Effector CD8-positive, alpha-beta T cell (primary cell): Measurements from ENCODE around the gene TRMT6.

ENCODE experiments used
- DNase-seq: peaks from one replicate; lab custom pipeline; 2025; lab: John Stamatoyannopoulos, UW
- total RNA-seq, 4 experiments: gene quantifications; one replicate each; lab custom pipeline; 2026; lab: John Stamatoyannopoulos, UW

The TRMT6 gene, protein sequence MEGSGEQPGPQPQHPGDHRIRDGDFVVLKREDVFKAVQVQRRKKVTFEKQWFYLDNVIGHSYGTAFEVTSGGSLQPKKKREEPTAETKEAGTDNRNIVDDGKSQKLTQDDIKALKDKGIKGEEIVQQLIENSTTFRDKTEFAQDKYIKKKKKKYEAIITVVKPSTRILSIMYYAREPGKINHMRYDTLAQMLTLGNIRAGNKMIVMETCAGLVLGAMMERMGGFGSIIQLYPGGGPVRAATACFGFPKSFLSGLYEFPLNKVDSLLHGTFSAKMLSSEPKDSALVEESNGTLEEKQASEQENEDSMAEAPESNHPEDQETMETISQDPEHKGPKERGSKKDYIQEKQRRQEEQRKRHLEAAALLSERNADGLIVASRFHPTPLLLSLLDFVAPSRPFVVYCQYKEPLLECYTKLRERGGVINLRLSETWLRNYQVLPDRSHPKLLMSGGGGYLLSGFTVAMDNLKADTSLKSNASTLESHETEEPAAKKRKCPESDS
- total RNA-seq: 26.4 to 49.1 (median 38.5) reads per million in 4 experiments

DNA sequence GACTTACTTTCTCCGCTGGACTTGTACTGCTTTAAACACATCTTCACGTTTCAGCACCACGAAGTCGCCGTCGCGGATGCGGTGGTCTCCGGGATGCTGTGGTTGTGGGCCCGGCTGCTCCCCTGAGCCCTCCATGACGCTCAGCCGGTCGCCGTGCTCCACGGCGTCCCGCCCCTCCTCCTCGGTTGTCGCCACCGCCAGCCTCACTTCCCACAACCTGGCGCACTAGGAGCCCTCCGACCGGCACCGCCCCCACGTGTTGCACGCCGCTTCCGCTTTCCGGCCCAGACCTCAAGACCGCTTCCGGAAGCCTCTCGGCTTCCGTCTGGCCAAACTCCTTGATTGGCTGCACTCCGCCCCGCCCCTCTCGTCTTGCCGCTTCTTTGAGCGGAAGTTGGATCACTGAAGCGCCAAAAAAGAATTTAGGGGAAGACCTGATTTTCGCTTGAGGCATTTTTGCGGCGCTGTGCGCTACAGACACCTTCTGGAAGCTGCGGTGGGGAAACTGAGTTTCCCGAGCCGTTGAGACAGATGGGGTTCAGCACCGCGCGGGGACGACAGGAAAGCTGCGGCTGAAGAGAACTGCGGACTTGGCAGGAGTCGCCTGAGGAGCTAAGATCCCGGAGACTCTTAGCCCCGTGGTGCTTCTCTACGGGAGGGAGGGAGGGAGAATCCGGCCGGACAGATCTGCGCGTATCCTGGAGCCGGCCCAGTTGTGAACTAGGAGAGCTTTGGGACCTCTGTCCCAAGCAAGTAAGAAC, at the start of gene TRMT6, which contains the start of gene MCM8:
TSS of gene TRMT6 (minus strand) at position 263 of the 761 bp plus-strand sequence. CDS start at position 135, 128 bp downstream.
TSS of gene MCM8 (plus strand) at position 382 of the 761 bp plus-strand sequence. CDS start 1,364 bp downstream, outside the sequence.
- DNase-seq: peak; percentile 93

DNA sequence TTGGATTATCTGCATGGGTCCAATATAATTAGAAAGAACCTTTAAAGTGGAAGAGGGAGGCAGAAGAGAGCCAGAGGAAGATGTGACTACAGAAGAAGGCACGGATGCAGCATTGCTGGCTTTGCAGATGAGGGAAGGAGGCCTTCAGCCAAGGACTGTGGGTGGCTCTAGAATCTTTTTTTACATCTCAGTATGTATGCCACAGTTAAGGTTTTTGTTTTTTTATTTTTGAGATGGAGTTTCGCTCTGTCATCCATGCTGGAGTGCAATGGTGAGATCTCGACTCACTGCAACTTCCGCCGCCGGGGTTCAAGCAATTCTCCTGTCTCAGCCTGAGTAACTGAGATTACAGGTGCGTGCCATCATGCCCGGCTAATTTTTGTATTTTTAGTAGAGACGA, 49.5 kb upstream of the TRMT6 start:
- DNase-seq: no peak

DNA sequence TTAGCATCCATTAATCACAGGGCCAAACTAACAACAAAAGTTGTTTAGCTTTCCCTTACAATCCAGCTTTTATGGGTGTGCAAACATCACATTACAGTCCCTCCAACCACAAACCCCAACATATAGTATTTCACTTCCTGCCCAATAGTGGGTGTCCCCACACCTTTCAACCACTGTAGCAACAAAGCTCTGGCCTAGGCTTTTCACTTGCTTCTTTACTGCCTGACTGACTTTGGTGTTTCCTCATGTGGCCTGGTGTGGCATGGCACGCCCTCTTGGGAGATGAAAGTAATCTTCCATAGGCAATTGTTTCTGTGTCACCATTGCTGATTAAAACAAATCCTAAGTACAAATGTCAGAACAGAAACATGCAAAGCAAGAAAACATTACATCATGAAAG, 46.4 kb upstream of the TRMT6 start:
- no peak for DNase-seq

DNA sequence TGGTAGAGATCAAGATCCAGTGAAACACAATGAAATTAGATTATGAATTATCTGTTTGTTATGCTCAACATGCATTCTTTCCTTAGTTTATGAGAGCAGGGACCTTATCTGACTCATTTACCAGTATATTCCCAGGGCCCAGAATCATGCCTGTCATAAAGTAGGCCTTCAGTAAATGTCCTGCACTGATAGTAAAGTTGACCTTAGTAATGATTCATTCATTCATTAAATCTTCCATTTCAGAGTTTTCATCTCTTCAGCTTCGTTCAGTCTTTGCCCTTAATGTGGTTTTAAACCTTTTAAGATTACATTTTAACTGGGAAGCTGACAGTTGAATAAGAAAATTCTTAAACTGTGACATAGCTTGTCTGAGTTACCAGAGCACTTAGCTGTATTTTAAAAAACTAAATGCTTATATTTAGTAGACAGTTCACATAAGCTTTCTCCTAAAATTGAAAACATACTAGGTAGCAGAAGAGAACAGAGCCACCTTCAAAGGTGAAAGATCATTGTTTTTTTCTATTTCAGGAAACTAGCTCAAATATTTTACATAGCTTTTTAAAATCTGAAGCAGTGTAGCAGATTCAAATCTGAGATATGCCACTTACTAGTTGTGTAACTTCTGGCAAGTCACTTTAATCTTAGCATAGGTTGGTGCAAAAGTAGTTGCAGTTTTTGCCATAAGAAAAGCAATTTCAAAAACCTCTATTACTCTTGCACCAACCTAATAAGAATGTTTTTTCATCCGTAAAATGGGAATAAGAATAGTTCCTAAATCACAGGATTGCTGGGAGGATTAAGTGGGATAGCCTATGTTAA, 41.5 kb upstream of the TRMT6 start:
- no peak for DNase-seq

DNA sequence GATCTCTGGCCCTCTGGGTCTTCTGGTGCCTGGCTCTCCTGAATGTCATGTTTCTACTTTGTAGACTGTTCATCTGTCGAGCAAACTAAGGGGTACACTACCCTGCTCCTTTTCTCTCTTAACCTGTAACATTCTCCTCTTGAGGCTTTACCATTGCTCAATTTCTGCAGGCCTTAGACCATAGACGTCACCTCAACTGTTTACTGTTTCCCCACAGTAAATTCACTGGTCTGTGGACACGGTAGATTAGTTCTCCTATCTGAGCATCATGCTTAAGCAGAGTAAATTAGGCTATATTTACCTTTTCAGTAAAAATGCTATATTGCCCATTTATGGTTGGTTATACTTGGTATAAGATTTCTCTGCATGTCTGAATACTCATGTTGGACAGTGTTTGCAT, 40.6 kb upstream of the TRMT6 start:
- no peak for DNase-seq

DNA sequence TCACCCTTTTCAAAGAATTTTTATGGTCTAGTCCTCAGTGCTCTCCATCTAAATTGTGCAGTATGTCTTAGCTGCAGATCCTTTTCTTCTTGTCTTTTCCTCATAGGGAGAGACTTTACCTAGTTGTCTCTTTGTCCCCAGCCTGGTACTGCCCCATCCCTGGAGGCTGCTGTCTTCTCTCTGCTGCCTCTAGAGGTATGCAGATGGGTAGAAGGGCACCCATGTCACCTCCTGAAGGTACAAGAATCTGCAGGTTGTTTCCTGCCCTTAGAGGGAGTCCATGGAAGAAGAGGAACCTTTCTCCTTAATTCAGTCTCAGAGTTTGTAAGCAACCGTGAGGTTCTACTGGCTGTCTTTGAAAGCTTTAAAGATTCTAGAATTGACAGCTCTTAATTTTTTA, 39.2 kb upstream of the TRMT6 start:
- DNase-seq: no peak

DNA sequence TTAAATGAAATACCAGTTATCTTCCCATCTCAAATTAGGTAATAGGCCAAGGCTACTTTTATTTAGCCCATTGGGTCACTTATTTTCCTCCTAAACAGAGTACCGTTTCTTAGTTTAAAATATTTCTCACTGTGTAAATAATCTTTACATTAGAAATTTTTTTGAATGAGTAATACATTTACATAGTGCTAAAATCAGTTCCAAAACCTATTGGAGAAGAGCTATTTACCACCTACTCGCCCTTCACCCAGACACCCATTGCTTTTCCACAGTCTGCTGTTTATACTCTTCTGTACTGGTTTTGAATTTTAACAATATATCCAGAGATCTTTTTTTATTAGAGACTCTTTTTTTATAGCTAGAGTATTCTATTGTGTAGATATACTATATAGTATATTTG, 37.0 kb upstream of the TRMT6 start:
- DNase-seq: no peak

DNA sequence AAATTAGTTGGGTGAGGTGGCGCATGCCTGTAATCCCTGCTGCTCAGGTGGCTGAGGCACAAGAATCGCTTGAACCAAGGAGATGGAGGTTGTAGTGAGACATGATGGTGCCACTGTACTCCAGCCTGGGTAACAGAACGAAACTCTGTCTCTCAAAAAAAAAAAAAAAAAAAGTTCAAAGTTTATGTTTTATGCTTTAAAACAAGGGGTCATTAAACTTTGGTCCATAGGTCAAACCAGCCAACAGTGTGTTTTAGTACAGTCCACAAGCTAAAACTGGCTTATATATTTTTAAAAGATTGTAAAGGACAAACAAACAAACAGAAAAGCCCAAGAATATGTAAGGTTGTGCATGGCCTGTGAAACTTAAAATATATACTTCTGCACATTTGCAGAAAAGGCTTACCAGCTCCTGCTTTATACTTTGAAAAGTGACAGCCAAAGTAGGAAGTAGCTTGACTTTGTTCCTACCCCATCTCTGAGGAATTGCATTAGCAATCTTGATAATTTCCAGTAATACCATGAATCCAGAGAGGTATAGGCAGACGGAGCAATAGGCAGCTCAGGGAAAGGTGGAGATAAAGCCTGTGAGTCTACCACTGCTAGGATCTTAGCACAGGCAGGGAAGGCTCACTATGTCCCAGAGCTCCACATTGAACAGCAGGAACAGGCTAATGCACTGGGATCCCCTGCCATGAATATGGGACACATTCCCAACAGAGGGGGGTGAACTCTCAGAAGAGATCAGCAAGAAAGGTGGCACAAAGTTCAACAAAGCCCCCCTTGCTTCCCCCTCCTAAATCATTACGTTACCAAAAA, 30.6 kb upstream of the TRMT6 start:
- no peak for DNase-seq

DNA sequence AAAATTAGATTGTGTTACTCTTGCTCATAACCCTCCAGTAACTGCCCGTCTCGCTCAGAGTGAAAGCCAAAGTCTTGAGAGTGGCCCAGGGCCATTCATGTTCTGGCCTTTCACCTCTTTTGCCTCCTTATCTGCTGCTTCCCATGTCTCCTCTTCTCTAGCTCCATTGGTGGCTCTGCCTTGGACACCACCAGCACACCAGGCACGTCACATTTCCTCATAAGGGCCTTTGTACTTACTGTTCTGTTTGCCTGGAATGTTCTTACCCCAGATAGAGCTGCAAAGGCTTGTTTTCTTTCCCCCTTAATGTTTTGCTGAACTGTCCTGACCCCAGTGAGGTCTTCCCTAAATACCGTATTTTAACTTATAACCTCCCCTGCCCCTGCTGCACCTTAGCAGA, 29.5 kb upstream of the TRMT6 start:
- no peak for DNase-seq

DNA sequence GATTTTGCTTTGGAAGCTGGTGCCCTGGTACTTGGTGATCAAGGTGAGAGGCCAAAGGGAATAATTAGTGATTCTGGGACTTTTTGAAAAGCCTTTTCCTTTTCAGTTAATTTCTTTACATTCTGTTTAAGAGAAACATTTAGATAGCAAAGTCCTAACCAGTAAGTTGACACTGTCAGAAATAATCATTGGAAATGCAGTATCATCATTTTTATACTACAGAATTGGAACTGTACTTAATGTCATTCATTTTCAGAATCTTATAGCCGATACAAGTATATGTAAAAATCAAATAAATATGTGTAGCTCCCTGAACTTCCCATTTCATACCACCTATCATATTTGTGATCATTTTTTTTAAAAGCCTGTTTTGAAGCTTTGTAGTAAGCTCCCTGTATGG, 27.6 kb upstream of the TRMT6 start:
- no peak for DNase-seq

DNA sequence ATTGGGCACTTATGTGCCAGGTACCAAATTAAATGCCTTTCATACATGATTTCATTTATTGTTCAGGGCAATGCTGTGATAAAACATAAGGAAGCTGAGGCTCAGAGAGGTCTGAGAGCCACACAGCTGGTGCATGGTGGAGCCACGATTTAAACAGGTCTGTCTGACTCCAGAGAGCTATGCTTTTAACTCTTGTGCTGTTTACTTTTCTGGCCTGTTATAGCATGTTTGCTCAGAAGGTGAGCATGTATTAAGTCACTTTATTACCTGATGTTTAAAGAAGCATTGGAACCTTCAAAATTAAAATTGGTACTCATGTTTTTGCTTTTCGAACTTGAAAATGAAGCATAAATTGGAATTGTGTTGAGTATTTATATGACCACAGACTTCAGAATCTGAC, 26.9 kb upstream of the TRMT6 start:
- no peak for DNase-seq

DNA sequence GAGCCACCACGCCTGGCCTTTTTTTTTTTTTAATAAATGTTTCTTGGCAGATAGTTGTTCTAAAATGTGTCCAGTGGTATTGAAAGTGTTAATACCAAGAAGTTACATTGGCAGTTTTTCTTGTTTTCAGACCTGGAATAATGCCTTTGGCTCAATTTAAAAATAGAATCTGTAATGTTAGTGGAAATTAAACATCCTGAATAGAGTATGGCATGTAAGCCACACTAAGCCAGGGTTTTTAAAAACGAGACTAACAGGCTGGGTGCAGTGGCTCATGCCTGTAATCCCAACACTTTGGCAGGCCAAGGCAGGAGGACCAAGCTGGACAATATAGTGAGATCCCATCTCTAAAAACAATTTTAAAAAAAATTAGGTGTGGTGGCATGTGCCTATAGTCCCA, 25.4 kb upstream of the TRMT6 start:
- no peak for DNase-seq

DNA sequence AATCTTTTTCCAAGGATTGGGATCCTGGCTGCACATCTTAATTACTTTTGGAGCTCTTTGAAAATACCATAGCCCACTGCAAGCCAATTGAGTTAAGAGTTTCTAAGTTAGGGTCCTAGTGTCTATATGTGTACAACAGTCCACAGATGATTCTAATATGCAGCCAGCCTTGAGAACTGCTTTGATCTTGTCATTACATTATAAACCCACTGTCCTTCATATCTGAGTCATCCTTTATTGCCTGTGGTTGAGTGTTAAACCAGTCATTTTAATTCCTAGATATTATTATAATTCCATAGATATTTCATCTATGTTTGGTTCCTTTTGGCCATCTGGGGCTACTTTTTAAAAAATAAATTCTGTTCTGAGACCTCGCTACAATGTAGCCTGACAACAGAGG, 24.2 kb upstream of the TRMT6 start:
- no peak for DNase-seq

DNA sequence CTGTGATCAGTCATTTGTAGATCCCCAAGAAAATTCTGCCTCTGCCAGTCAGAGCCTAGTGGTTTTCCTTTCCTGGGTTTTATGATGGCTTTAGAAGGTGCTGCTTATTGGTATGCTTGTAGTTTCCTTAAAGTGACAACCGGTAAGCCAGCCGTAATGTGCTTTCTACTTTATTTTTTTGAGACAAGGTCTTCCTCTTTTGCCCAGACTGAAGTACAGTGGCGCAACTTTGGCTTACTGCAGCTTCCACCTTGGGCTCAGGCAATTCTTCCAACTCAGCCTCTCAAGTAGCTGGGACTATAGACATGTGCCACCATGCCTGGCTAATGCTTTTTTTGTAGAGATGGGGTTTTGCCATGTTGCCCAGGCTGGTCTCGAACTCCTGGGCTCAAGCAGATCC, 23.6 kb upstream of the TRMT6 start:
- no peak for DNase-seq

DNA sequence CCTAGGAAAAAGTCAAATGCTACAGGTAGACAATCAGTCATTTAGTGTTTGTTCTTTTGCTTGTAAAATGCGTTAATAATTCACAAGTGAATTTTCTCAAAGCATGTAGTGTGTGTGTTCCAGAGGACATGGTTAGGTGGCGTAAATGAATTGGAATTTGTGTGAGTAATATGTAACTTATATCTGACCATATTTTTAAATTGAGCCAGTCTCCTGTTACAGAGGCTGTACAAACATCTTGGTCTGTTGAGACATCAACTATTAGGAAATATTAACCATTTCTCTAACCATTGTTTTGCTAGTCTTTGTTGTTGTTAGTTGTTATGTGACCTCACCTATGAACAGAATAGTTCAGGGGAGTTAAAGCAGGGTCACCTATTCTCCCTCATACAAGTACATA, 22.8 kb upstream of the TRMT6 start:
- DNase-seq: no peak

DNA sequence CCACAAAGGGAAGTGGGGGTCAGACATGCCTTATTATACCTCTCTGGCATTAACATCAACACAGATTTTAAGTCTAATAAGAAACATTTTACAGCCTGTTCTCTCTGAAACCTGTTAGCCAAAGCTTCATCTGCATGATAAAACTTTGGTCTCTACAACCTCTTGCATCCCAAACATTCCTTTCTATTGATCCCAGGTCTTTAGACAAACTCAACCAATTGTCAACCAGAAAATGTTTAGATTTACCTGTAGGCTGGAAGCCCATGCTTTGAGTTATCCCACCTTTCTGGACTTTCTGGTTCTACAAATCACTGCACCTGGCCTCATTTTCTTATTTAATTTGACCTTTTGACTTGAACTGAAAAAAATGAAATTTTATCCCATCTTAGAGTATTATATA, 20.9 kb upstream of the TRMT6 start:
- no peak for DNase-seq

DNA sequence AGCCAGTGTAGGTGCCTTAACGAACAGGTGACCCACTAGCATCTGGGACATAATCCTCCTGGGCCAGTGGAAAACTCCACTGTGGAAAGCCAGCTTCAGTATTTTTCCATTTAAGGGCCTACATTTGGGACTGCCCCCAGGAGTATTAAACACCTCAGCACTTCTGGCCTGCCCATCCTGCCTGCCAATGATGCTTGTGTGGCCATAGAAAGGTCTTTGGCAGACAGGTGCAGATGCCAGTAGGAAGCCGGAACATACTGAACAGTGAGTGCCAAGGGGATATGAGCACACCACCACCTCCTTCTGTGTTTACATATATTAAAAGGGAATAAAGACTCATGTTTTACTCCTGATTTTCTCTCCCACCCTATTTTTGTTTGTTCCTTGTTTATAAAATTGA, 20.0 kb upstream of the TRMT6 start:
- DNase-seq: no peak

DNA sequence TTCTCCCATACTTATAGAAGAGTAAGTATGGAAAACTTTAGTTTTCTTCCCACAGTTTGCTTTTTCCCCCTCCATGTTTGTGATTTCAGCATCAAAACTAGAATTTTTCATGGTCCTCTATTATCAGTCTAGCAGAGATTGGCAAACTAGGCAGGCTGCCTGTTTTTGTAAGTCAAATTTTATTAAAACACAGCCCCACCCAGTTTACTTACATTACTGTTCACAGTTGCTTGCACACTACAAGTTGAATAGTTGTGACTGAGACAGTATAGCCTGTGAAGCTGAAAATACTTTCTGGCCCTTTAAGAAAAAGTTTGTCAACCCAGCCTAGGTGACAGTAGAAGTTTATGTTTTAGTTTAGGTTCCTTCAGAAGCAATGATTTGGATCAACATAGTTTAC, 19.6 kb upstream of the TRMT6 start:
- no peak for DNase-seq

DNA sequence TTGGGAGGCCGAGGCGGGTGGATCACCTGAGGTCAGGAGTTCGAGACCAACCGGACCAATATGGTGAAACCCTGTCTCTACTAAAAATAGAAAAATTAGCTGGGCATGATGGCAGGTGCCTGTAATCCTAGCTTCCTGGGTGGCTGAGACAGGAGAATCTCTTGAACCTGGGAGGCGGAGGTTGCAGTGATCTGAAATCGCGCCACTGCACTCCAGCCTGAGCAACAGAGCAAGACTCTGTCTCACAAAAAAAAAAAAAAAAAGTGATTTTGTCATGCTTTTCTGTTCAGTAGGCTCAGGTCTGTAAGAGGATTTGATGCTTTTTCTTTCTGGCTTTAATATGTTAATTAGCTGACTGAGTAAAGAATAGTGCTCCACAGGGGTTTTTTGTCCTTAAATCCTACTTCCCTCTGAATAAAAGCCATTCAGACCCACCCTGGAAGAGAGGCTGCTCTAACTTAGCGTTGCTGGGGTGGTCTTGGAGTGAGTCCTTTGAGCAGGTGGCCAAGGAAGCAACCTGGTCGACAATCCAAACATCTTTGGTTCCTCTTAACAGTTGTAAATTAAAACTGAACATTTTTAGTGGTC, 19.1 kb upstream of the TRMT6 start:
- DNase-seq: no peak

DNA sequence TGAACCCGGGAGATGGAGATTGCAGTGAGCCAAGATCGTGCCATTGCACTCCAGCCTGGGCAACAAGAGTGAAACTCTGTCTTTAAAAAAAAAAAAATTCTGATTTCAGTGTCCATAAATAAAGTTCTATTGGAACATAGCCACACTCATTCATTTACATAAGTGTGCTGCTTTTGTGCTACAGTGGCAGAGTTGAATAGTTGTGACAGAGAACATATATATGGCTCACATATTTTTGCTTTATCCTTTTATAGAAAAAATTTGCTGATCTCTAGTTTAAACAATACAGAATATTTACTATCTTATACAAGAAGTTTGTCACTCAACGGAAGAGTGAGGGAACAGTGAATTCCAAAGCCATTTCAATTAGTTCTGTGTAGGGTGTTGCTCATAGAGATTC, 18.1 kb upstream of the TRMT6 start:
- no peak for DNase-seq

DNA sequence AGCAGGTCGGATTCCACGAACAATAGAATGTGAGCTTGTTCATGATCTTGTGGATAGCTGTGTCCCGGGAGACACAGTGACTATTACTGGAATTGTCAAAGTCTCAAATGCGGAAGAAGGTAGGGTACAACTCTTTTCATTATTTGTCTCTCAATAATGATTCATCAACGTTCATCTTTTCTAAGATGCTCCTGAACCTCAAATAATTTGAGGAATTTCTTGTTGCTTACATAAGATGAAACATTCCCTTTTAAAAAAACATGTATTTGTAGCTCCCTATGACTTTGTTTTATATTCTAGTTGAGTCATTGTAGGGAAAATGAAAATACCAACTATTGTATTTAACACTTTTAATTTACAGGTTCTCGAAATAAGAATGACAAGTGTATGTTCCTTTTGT, 17.1 kb upstream of the TRMT6 start:
- DNase-seq: no peak
